Measurements from ENCODE around the gene KCNQ1OT1.

The KCNQ1OT1 gene

GRCh38 chr11:2719831-2720590, 20.2 kb upstream of the KCNQ1OT1 start:
- DNase-seq (ENCODE audit: low spot score) = no peak

- no peak for DNase-seq (ENCODE audit: low spot score)
Measured at GRCh38 chr11:2718817-2719438, 19.1 kb upstream of the KCNQ1OT1 start.

GRCh38 chr11:2717561-2718325, 17.9 kb upstream of the KCNQ1OT1 start:
- no peak for DNase-seq (ENCODE audit: low spot score)

GRCh38 chr11:2716376-2717095, 16.7 kb upstream of the KCNQ1OT1 start:
- DNase-seq (ENCODE audit: low spot score) = no peak

GRCh38 chr11:2715716-2716350, 16.0 kb upstream of the KCNQ1OT1 start:
- DNase-seq (ENCODE audit: low spot score) = no peak

- no peak for DNase-seq (ENCODE audit: low spot score)
Measured at GRCh38 chr11:2714871-2715270, 15.1 kb upstream of the KCNQ1OT1 start.

GRCh38 chr11:2714463-2714800, 14.6 kb upstream of the KCNQ1OT1 start:
- DNase-seq (ENCODE audit: low spot score) = no peak

GRCh38 chr11:2713661-2714462, 14.1 kb upstream of the KCNQ1OT1 start:
- DNase-seq (ENCODE audit: low spot score) = no peak

GRCh38 chr11:2713094-2713493, 13.3 kb upstream of the KCNQ1OT1 start:
- DNase-seq (ENCODE audit: low spot score) = no peak

GRCh38 chr11:2711161-2711560, 11.4 kb upstream of the KCNQ1OT1 start:
- DNase-seq (ENCODE audit: low spot score) = no peak

GRCh38 chr11:2709429-2709828, 9.6 kb upstream of the KCNQ1OT1 start:
- no peak for DNase-seq (ENCODE audit: low spot score)

GRCh38 chr11:2708757-2709281, 9.0 kb upstream of the KCNQ1OT1 start:
- no peak for DNase-seq (ENCODE audit: low spot score)

- peak; percentile 33 for DNase-seq (ENCODE audit: low spot score)
Measured at GRCh38 chr11:2708151-2708581, 8.4 kb upstream of the KCNQ1OT1 start.

- DNase-seq (ENCODE audit: low spot score) = no peak
Measured at GRCh38 chr11:2707736-2708135, 7.9 kb upstream of the KCNQ1OT1 start.

GRCh38 chr11:2706321-2706720, 6.5 kb upstream of the KCNQ1OT1 start:
- DNase-seq (ENCODE audit: low spot score) = no peak

- no peak for DNase-seq (ENCODE audit: low spot score)
Measured at GRCh38 chr11:2704896-2705606, 5.3 kb upstream of the KCNQ1OT1 start.

- DNase-seq (ENCODE audit: low spot score) = no peak
Measured at GRCh38 chr11:2704356-2704755, 4.6 kb upstream of the KCNQ1OT1 start.

GRCh38 chr11:2703363-2704141, 3.8 kb upstream of the KCNQ1OT1 start:
- DNase-seq (ENCODE audit: low spot score) = no peak

- DNase-seq (ENCODE audit: low spot score) = no peak
Measured at GRCh38 chr11:2702771-2703362, 3.1 kb upstream of the KCNQ1OT1 start.

All from GM03348 (cell line).